ENCODE measurements around the gene SGF29.

Gene SGF29

DNA sequence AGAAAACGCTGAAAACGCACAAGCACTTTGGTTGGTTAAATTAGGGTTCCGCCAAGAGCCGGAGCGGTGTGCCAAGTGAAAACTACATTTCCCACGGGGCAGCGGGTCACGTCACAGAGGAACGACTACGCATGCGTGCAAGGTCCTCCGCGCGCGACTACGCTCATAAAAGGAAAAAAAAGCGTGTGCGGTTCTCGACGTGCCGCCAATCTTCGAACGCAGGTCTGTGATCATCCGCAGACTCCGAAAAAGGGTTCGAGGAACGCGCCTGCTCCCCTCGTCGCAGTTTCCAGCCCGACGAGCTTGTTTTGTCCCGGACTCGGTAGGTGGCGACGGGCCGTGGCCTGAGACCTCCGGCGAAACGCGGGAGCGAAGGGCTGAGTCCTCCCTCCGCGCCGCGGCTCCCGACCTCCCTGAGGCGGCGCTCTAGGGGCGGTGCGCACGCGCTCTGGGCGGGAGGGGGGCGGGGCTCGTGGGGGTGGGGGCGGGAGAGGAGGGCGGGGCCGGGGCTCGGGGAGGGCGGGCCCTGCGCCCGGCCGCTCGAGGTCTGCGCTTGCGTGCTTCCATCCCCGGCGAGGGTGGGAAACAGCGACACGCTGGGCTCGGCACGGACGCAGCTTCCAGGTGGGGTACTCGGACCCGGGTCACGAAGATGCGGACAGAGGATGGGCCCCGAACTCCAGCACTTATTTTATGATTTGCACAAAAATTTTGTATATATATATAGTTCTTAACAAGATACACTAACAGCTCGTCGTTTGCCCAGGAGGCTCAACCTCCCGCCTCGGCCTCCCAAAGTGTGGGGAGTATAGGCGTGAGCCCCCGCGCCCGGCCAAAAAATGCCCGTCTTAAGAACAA lies at the start of gene SGF29:
SGF29 (plus strand) TSS at position 145 of the 858 bp plus-strand sequence. CDS start 27,150 bp downstream, outside the sequence.
- H3K4me3 ChIP-seq (ENCODE audit: low read depth, low read length), result peak within 1 kb of the TSS; percentile 79
- TF ChIP-seq, protein P1, sequence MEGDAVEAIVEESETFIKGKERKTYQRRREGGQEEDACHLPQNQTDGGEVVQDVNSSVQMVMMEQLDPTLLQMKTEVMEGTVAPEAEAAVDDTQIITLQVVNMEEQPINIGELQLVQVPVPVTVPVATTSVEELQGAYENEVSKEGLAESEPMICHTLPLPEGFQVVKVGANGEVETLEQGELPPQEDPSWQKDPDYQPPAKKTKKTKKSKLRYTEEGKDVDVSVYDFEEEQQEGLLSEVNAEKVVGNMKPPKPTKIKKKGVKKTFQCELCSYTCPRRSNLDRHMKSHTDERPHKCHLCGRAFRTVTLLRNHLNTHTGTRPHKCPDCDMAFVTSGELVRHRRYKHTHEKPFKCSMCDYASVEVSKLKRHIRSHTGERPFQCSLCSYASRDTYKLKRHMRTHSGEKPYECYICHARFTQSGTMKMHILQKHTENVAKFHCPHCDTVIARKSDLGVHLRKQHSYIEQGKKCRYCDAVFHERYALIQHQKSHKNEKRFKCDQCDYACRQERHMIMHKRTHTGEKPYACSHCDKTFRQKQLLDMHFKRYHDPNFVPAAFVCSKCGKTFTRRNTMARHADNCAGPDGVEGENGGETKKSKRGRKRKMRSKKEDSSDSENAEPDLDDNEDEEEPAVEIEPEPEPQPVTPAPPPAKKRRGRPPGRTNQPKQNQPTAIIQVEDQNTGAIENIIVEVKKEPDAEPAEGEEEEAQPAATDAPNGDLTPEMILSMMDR (IDR thresholded peaks at IDR 0.05; ENCODE audit: low read depth, low read length), result peak; percentile 27
- peak; percentile 93 for DNase-seq (ENCODE audit: low read depth, low spot score)
- in situ Hi-C loops (cut with HindIII; ENCODE audit: low sequenced_read_pairs), result no loop called here

DNA sequence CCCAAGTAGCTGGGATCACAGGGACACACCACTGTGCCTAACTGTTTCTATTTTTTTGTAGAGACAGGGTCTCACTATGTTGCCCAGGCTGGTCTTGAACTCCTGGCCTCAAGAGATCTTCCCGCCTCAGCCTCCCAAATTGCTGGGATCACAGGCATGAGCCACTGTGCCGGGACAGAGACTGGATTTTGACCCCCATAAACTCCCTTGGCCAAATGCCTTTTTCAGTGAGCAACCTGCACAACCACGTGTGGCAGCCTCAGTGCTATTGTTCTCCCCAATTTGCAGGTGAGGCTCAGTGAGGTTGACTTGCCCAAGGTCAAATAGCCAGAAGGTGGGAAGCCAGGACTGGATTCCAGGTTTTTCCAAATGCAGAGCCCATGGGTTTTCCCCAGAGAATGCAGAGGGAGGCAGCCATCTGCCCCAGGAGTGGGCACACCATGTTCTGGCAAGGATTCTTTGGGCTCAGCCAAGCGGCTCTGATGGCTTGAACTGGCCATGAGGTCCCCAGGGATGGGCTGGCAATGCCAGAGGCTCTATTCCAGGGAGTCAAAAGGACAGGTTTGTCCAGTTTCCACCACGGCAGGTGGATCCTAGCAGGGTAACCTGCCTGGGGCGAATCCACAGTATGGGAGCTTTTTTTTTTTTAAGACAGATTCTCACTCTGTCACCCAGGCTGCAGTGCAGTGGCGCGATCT lies 48.9 kb upstream of the SGF29 start:
- in situ Hi-C loops (cut with HindIII; ENCODE audit: low sequenced_read_pairs), result no loop called here
- TF ChIP-seq, protein P1 (IDR thresholded peaks at IDR 0.05; ENCODE audit: low read depth, low read length), result no peak
- no peak overlapping the region for H3K4me3 ChIP-seq (ENCODE audit: low read depth, low read length)
- DNase-seq (ENCODE audit: low read depth, low spot score), result no peak

DNA sequence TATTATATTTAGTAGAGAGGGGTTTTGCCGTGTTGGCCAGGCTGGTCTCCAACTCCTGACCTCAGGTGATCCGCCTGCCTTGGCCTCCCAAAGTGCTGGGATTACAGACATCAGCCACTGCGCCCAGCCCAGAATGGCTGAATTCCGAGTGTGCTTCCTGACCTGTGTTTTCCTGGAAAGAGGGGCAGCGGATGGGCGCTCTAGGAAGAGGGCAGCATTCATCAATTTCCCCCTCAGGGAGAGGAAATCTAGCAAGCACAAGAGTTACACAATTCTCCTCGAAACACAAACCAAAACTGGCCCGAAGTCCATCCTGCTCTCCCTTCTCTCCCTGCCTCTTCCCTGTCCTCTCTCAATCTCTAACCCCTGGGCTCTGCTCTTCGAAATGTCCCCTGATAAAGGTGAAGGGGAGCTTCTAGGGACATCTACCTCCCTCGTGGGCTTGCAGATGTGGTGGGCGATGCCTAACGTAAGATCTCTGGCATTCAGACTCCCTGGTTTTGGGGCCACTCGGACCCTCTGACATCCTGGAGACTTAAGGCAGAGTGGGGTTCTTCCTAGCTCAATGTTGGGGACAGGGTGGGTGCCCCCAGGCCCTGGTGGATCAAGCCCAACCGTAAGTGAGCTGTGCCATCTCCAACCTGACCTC lies 48.1 kb upstream of the SGF29 start:
- no peak for DNase-seq (ENCODE audit: low read depth, low spot score)
- no peak overlapping the region for H3K4me3 ChIP-seq (ENCODE audit: low read depth, low read length)
- TF ChIP-seq, protein P1 (IDR thresholded peaks at IDR 0.05; ENCODE audit: low read depth, low read length), result no peak
- in situ Hi-C loops (cut with HindIII; ENCODE audit: low sequenced_read_pairs), result no loop called here

DNA sequence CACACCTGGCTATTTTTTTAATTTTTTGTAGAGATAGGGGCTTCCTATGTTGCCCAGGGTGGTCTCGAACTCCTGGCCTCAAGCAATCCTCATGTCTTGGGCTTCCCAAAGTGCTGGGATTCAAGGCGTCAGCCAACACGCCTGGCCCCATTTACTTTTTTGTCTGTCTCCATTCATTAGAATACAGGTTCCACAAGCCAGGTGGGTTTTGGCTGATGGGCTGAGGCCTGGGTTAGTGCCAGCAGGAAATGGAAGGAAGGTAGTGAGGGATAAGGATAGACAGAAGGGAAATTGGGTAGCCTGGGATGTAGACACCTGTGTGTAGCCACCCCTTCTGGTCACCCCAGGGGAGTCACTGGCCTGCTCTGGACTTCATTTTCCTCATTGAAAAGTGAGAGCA lies 42.7 kb upstream of the SGF29 start:
- DNase-seq (ENCODE audit: low read depth, low spot score), result no peak
- TF ChIP-seq, protein P1 (IDR thresholded peaks at IDR 0.05; ENCODE audit: low read depth, low read length), result no peak
- in situ Hi-C loops (cut with HindIII; ENCODE audit: low sequenced_read_pairs), result no loop called here
- H3K4me3 ChIP-seq (ENCODE audit: low read depth, low read length), result no peak overlapping the region

DNA sequence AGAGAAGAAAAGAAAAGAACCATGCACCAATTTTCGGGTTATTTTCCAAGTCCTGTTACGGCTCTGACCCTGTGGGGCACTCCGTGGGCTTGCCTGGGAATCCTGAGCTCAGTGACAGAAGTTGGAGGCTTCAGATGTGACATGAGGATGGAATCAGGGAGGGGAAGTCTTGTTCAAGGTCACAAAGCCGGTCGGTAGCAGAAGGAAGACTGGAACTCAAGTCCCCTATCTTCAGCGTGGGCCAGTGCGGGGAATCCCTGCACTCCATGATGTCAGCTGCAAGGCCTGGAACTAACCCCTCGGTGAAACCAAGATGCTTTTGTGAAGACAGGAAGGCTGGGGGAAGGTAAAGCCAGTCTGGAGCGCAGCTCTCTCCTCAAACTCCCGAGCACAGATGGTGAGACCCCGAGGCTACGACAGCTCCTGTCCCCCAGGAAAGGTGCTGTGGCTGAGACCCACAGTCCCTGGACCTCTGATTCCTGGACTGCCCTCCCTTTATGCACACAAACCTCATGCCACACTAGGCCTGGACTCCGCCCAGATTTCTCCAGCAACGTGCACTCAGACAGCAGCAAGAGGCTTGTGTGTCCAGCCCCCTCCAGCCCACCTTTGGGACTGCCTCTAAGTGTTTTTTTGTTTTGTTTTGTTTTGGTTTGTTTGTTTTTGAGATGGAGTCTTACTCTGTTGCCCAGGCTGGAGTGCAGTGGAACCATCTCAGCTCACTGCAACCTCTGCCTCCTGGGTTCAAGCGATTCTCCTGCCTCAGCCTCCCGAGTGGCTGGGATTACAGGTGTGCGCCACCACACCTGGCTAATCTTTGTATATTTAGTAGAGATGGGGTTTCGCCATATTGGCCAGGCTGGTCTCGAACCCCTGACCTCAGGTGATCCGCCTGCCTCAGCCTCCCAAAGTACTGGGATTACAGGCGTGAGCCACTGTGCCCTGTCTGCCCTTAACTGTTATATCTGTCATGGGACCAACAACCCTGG lies 41.6 kb upstream of the SGF29 start:
- in situ Hi-C loops (cut with HindIII; ENCODE audit: low sequenced_read_pairs), result no loop called here
- no peak for DNase-seq (ENCODE audit: low read depth, low spot score)
- TF ChIP-seq, protein P1 (IDR thresholded peaks at IDR 0.05; ENCODE audit: low read depth, low read length), result no peak
- no peak overlapping the region for H3K4me3 ChIP-seq (ENCODE audit: low read depth, low read length)

Data from astrocyte of the spinal cord (primary cell).